ENCODE measurements around the gene DNAAF1. TPM values are rescaled to one million over a fixed set of nuclear protein-coding genes. Genes with fewer than 3 reads are reported as not detected.

The DNAAF1 gene
- total RNA-seq, 5 donors from 2014 or later (not counting 1 experiment from before 2014, with no cell fraction given) = 0.16 to 0.32 TPM; not detected in 3

- ChIA-PET CTCF (no interaction called here), POLR2A (no interaction called here)
- H3K27ac ChIP-seq (ENCODE audit: low read length) = no peak overlapping the region
- peaks cover 0 to 2% of the 10 kb centered on the region in 2 experiments for H3K27me3 ChIP-seq (replicated peaks in 1 of 2; ENCODE audit: control insufficient read depth in 2 of 2, extremely low read depth in 1 of 2, insufficient read depth in 2 of 2, low read length in 1 of 2)
- Mint-ChIP-seq H3K27ac (no peak overlapping the region), H3K4me3 (no peak overlapping the region), H3K27me3 (peaks cover 0 to 2% of the 10 kb centered on the region in 2 donors), H3K4me1 (no peaks in the 10 kb centered on the region), H3K36me3 (no peaks in the 10 kb centered on the region), H3K9me3 (no peaks in the 10 kb centered on the region)
- no peaks in the 10 kb centered on the region for H3K4me1 ChIP-seq (ENCODE audit: control insufficient read depth in 1 of 2, extremely low read depth in 1 of 2, insufficient read depth in 2 of 2, low read length in 2 of 2)
- DNase-seq (no peak), ATAC-seq (replicated peaks in 1 of 4) (no peak)
- WGBS (ENCODE audit: insufficient coverage) = 81% methylated on average over 4 of the region's 6 CpGs
- H3K36me3 ChIP-seq (ENCODE audit: control insufficient read depth in 2 of 2, extremely low read depth in 1 of 2, insufficient read depth in 1 of 2, low read length in 1 of 2) = no peaks in the 10 kb centered on the region
- no peak overlapping the region for H3K4me3 ChIP-seq (ENCODE audit: control insufficient read depth in 1 of 2, extremely low read depth in 1 of 2, low read length in 1 of 2)
- H3K9me3 ChIP-seq = no peaks in the 10 kb centered on the region
These were observed 62.1 kb downstream of the DNAAF1 start for GRCh38 chr16:84207251-84207650.

GRCh38 chr16:84207879-84208278 is 62.8 kb downstream of the DNAAF1 start:
- no peaks in the 10 kb centered on the region for H3K4me1 Mint-ChIP-seq
- H3K9me3 Mint-ChIP-seq = no peaks in the 10 kb centered on the region
- DNase-seq (no peak), ATAC-seq (replicated peaks in 1 of 4) (no peak)
- CTCF ChIA-PET = no interaction called here
- no peak overlapping the region for H3K27ac ChIP-seq (ENCODE audit: low read length)
- H3K4me1 ChIP-seq (ENCODE audit: control insufficient read depth in 1 of 2, extremely low read depth in 1 of 2, insufficient read depth in 2 of 2, low read length in 2 of 2) = no peaks in the 10 kb centered on the region
- WGBS (ENCODE audit: insufficient coverage) = 71% methylated on average over 6 of the region's 8 CpGs
- peaks cover 0 to 2% of the 10 kb centered on the region in 2 donors for H3K27me3 Mint-ChIP-seq
- no peaks in the 10 kb centered on the region for H3K36me3 Mint-ChIP-seq
- H3K27ac Mint-ChIP-seq = no peak overlapping the region
- POLR2A ChIA-PET = no interaction called here
- H3K4me3 Mint-ChIP-seq = no peak overlapping the region
- H3K4me3 ChIP-seq (ENCODE audit: control insufficient read depth in 1 of 2, extremely low read depth in 1 of 2, low read length in 1 of 2) = no peak overlapping the region
- no peaks in the 10 kb centered on the region for H3K36me3 ChIP-seq (ENCODE audit: control insufficient read depth in 2 of 2, extremely low read depth in 1 of 2, insufficient read depth in 1 of 2, low read length in 1 of 2)
- H3K27me3 ChIP-seq (replicated peaks in 1 of 2; ENCODE audit: control insufficient read depth in 2 of 2, extremely low read depth in 1 of 2, insufficient read depth in 2 of 2, low read length in 1 of 2) = peaks cover 0 to 2% of the 10 kb centered on the region in 2 experiments
- no peaks in the 10 kb centered on the region for H3K9me3 ChIP-seq

- CTCF ChIA-PET = interaction anchor here in 1 of 2 donors (0.6 kb wide), 1 partner anchor 155 kb away, joined by 3 read pairs; no protein-coding TSS in a partner anchor
- Histone ChIP-seq H3K36me3 (ENCODE audit: control insufficient read depth in 2 of 2, extremely low read depth in 1 of 2, insufficient read depth in 1 of 2, low read length in 1 of 2) (no peaks in the 10 kb centered on the region), H3K9me3 (no peaks in the 10 kb centered on the region), H3K27me3 (replicated peaks in 1 of 2; ENCODE audit: control insufficient read depth in 2 of 2, extremely low read depth in 1 of 2, insufficient read depth in 2 of 2, low read length in 1 of 2) (peaks cover 0 to 2% of the 10 kb centered on the region in 2 experiments), H3K4me1 (ENCODE audit: control insufficient read depth in 1 of 2, extremely low read depth in 1 of 2, insufficient read depth in 2 of 2, low read length in 2 of 2) (no peaks in the 10 kb centered on the region), H3K27ac (ENCODE audit: low read length) (no peak overlapping the region), H3K4me3 (ENCODE audit: control insufficient read depth in 1 of 2, extremely low read depth in 1 of 2, low read length in 1 of 2) (no peak overlapping the region)
- WGBS (ENCODE audit: insufficient coverage) = 55% methylated on average over 2 of the region's 2 CpGs
- Mint-ChIP-seq H3K9me3 (no peaks in the 10 kb centered on the region), H3K36me3 (no peaks in the 10 kb centered on the region), H3K4me1 (no peaks in the 10 kb centered on the region), H3K27ac (no peak overlapping the region), H3K4me3 (no peak overlapping the region), H3K27me3 (peaks cover 0 to 2% of the 10 kb centered on the region in 2 donors)
- no peak for ATAC-seq (replicated peaks in 1 of 4)
- POLR2A ChIA-PET = interaction anchor here in 1 of 2 donors (0.6 kb wide), 1 partner anchor 292 kb away, joined by 4 read pairs; no protein-coding TSS in a partner anchor
- DNase-seq = no peak
These were observed 64.9 kb downstream of the DNAAF1 start for GRCh38 chr16:84209989-84210388.

GRCh38 chr16:84212154-84212553 is 67.0 kb downstream of the DNAAF1 start:
- H3K36me3 ChIP-seq (ENCODE audit: control insufficient read depth in 2 of 2, extremely low read depth in 1 of 2, insufficient read depth in 1 of 2, low read length in 1 of 2) = no peaks in the 10 kb centered on the region
- Mint-ChIP-seq H3K4me1 (no peaks in the 10 kb centered on the region), H3K27ac (no peak overlapping the region), H3K36me3 (no peaks in the 10 kb centered on the region), H3K27me3 (no peaks in the 10 kb centered on the region), H3K4me3 (no peak overlapping the region), H3K9me3 (no peaks in the 10 kb centered on the region)
- no peaks in the 10 kb centered on the region for H3K9me3 ChIP-seq
- DNase-seq (no peak), ATAC-seq (replicated peaks in 1 of 4) (no peak)
- POLR2A ChIA-PET = no interaction called here
- H3K4me1 ChIP-seq (ENCODE audit: control insufficient read depth in 1 of 2, extremely low read depth in 1 of 2, insufficient read depth in 2 of 2, low read length in 2 of 2) = no peaks in the 10 kb centered on the region
- no peak overlapping the region for H3K4me3 ChIP-seq (ENCODE audit: control insufficient read depth in 1 of 2, extremely low read depth in 1 of 2, low read length in 1 of 2)
- no peak overlapping the region for H3K27ac ChIP-seq (ENCODE audit: low read length)
- 63% methylated on average over 1 of the region's 4 CpGs for WGBS (ENCODE audit: insufficient coverage)
- CTCF ChIA-PET = no interaction called here
- no peaks in the 10 kb centered on the region for H3K27me3 ChIP-seq (replicated peaks in 1 of 2; ENCODE audit: control insufficient read depth in 2 of 2, extremely low read depth in 1 of 2, insufficient read depth in 2 of 2, low read length in 1 of 2)

GRCh38 chr16:84212631-84213030 is 67.5 kb downstream of the DNAAF1 start:
- Mint-ChIP-seq H3K27ac (no peak overlapping the region), H3K4me1 (no peaks in the 10 kb centered on the region), H3K4me3 (no peak overlapping the region), H3K27me3 (no peaks in the 10 kb centered on the region), H3K9me3 (no peaks in the 10 kb centered on the region), H3K36me3 (no peaks in the 10 kb centered on the region)
- H3K4me3 ChIP-seq (ENCODE audit: control insufficient read depth in 1 of 2, extremely low read depth in 1 of 2, low read length in 1 of 2) = no peak overlapping the region
- ATAC-seq (replicated peaks in 1 of 4) (no peak), DNase-seq (no peak)
- POLR2A ChIA-PET = no interaction called here
- CTCF ChIA-PET = no interaction called here
- no peak overlapping the region for H3K27ac ChIP-seq (ENCODE audit: low read length)
- H3K9me3 ChIP-seq = no peaks in the 10 kb centered on the region
- H3K4me1 ChIP-seq (ENCODE audit: control insufficient read depth in 1 of 2, extremely low read depth in 1 of 2, insufficient read depth in 2 of 2, low read length in 2 of 2) = no peaks in the 10 kb centered on the region
- peaks cover 0 to 1% of the 10 kb centered on the region in 2 experiments for H3K27me3 ChIP-seq (replicated peaks in 1 of 2; ENCODE audit: control insufficient read depth in 2 of 2, extremely low read depth in 1 of 2, insufficient read depth in 2 of 2, low read length in 1 of 2)
- 86% methylated on average over 3 of the region's 4 CpGs for WGBS (ENCODE audit: insufficient coverage)
- no peaks in the 10 kb centered on the region for H3K36me3 ChIP-seq (ENCODE audit: control insufficient read depth in 2 of 2, extremely low read depth in 1 of 2, insufficient read depth in 1 of 2, low read length in 1 of 2)

GRCh38 chr16:84214451-84215066 is 69.5 kb downstream of the DNAAF1 start:
- Histone ChIP-seq H3K4me1 (ENCODE audit: control insufficient read depth in 1 of 2, extremely low read depth in 1 of 2, insufficient read depth in 2 of 2, low read length in 2 of 2) (no peaks in the 10 kb centered on the region), H3K4me3 (ENCODE audit: control insufficient read depth in 1 of 2, extremely low read depth in 1 of 2, low read length in 1 of 2) (no peak overlapping the region), H3K27ac (ENCODE audit: low read length) (no peak overlapping the region), H3K9me3 (no peaks in the 10 kb centered on the region), H3K36me3 (ENCODE audit: control insufficient read depth in 2 of 2, extremely low read depth in 1 of 2, insufficient read depth in 1 of 2, low read length in 1 of 2) (no peaks in the 10 kb centered on the region), H3K27me3 (replicated peaks in 1 of 2; ENCODE audit: control insufficient read depth in 2 of 2, extremely low read depth in 1 of 2, insufficient read depth in 2 of 2, low read length in 1 of 2) (peaks cover 0 to 8% of the 10 kb centered on the region in 2 experiments)
- Mint-ChIP-seq H3K4me1 (no peaks in the 10 kb centered on the region), H3K27me3 (no peaks in the 10 kb centered on the region), H3K27ac (no peak overlapping the region), H3K36me3 (no peaks in the 10 kb centered on the region), H3K9me3 (no peaks in the 10 kb centered on the region), H3K4me3 (no peak overlapping the region)
- DNase-seq (no peak), ATAC-seq (replicated peaks in 1 of 4) (no peak)
- 80% methylated on average over 8 of the region's 15 CpGs for WGBS (ENCODE audit: insufficient coverage)
- ChIA-PET CTCF (interaction anchor here in 1 of 2 donors (0.6 kb wide), 1 partner anchor 15 kb away, joined by 4 read pairs; no protein-coding TSS in a partner anchor), POLR2A (no interaction called here)

Data from T-cell (primary cell).